Right atrium auricular region (tissue), 2 donors: ENCODE results near the gene ELMOD1. TPM values are rescaled to one million over a fixed set of nuclear protein-coding genes. Genes with fewer than 3 reads are reported as not detected.

ENCODE experiments used
- DNase-seq: peaks from one replicate; pipeline ENCODE4 v3.0.0-alpha.2; 2019; ENCODE audit warnings: low spot score
- H3K27ac ChIP-seq, 2 donors: fragments of 200-600 bp; sonication (generic); 1 replicate in 1 of 2; 2 replicates in 1 of 2; pipeline ENCODE4 v1.5.1; 2016 to 2019
- H3K27me3 ChIP-seq, 2 donors: fragments of 200-600 bp; sonication (generic); one replicate each; pipeline versions ENCODE4 v1.5.1 to v1.6.0; 2017 to 2019
- H3K36me3 ChIP-seq: fragments of 200-600 bp; sonication (generic); one replicate; pipeline ENCODE4 v1.5.1; 2016
- H3K4me1 ChIP-seq, 2 donors: fragments of 200-600 bp; sonication (generic); one replicate each; pipeline versions ENCODE4 v1.5.1 to v1.6.0; 2017 to 2019
- H3K4me3 ChIP-seq, 2 donors: fragments of 200-600 bp; sonication (generic); 1 replicate in 1 of 2; 2 replicates in 1 of 2; pipeline ENCODE4 v1.5.1; 2017 to 2019; ENCODE audit warnings: mild to moderate bottlenecking in 1 of 2, moderate library complexity in 1 of 2
- H3K9me3 ChIP-seq, 2 donors: fragments of 200-600 bp; sonication (generic); one replicate each; pipeline ENCODE4 v1.5.1; 2019
- total RNA-seq, 2 donors: library from RNA; depleted of rRNA; stranded (reverse); fragments of >200 nt; gene quantifications; one replicate each; pipeline ENCODE4 v1.1.0, GENCODE V29; 2016
- TF ChIP-seq, protein P1 (sequence below), 2 donors: fragments of 200-600 bp; sonication (generic); IDR thresholded peaks; one replicate each; pipeline ENCODE4 v1.5.1; 2019; ENCODE audit warnings: antibody characterized with exemption in 2 of 2

ELMOD1 gene
- total RNA-seq, 2 donors from 2014 or later: 4.2 to 10.4 TPM

GRCh38 chr11:107669191-107669740 lies 78.3 kb downstream of the ELMOD1 start:
- TF ChIP-seq, protein P1, sequence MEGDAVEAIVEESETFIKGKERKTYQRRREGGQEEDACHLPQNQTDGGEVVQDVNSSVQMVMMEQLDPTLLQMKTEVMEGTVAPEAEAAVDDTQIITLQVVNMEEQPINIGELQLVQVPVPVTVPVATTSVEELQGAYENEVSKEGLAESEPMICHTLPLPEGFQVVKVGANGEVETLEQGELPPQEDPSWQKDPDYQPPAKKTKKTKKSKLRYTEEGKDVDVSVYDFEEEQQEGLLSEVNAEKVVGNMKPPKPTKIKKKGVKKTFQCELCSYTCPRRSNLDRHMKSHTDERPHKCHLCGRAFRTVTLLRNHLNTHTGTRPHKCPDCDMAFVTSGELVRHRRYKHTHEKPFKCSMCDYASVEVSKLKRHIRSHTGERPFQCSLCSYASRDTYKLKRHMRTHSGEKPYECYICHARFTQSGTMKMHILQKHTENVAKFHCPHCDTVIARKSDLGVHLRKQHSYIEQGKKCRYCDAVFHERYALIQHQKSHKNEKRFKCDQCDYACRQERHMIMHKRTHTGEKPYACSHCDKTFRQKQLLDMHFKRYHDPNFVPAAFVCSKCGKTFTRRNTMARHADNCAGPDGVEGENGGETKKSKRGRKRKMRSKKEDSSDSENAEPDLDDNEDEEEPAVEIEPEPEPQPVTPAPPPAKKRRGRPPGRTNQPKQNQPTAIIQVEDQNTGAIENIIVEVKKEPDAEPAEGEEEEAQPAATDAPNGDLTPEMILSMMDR (IDR thresholded peaks at IDR 0.05): no peak
- no peaks in the 10 kb centered on the region for H3K9me3 ChIP-seq
- DNase-seq: no peak
- no peaks in the 10 kb centered on the region for H3K27me3 ChIP-seq
- no peak overlapping the region for H3K27ac ChIP-seq
- H3K4me3 ChIP-seq: no peak overlapping the region
- H3K4me1 ChIP-seq: no peaks in the 10 kb centered on the region
- H3K36me3 ChIP-seq: no peaks in the 10 kb centered on the region

- TF ChIP-seq, protein P1 (IDR thresholded peaks at IDR 0.05): no peak
Measured at GRCh38 chr11:107669893-107670601, 79.1 kb downstream of the ELMOD1 start.

GRCh38 chr11:107675902-107676301 lies 85.0 kb downstream of the ELMOD1 start:
- TF ChIP-seq, protein P1 (IDR thresholded peaks at IDR 0.05): no peak
- H3K27ac ChIP-seq: no peak overlapping the region
- no peaks in the 10 kb centered on the region for H3K9me3 ChIP-seq
- DNase-seq: no peak
- H3K27me3 ChIP-seq: no peaks in the 10 kb centered on the region
- H3K4me1 ChIP-seq: no peaks in the 10 kb centered on the region
- no peaks in the 10 kb centered on the region for H3K36me3 ChIP-seq
- no peak overlapping the region for H3K4me3 ChIP-seq

More at GRCh38 chr11:107669893-107670601, 79.1 kb downstream of the ELMOD1 start:
- no peak for DNase-seq
- Histone ChIP-seq H3K4me1 (no peaks in the 10 kb centered on the region), H3K36me3 (no peaks in the 10 kb centered on the region), H3K4me3 (no peak overlapping the region), H3K27me3 (no peaks in the 10 kb centered on the region), H3K27ac (no peak overlapping the region), H3K9me3 (no peaks in the 10 kb centered on the region)

GRCh38 chr11:107676336-107677057 lies 85.5 kb downstream of the ELMOD1 start:
- no peak for DNase-seq
- Histone ChIP-seq H3K27me3 (no peaks in the 10 kb centered on the region), H3K4me3 (no peak overlapping the region), H3K36me3 (no peaks in the 10 kb centered on the region), H3K4me1 (no peaks in the 10 kb centered on the region), H3K9me3 (no peaks in the 10 kb centered on the region), H3K27ac (no peak overlapping the region)
- TF ChIP-seq, protein P1 (IDR thresholded peaks at IDR 0.05): no peak

DNA sequence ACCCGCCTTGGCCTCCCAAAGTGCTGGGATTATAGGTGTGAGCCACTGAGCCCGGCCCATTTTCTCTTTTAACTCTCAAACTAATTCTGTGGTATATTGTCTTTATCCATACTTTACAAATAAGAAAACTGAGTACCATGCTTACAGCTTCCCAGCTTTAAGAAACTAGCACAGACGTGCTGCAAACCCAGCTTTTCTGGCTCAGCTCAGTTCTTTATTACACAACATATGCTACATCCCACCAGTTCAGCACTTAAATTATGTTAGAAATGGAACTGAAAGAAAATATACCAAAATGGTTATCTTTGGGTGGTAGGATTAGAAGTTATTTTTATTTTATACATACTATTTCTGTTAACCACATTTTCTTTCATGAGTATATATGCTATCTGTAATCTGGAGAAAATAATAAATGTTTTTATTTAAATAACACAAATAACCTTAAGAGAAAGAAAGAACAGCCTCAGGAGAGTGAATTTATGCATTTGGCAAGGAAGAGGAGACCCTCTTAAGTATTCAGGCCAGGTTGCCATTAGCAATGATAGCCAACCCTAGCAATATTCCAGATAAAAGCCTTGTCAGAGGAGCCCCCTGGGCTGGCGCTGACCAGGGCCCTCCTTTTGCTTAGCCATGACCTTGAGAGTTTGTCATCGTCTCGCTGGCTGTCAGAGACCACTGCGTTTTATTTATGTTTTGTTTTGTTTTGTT lies 87.1 kb downstream of the ELMOD1 start:
- Histone ChIP-seq H3K36me3 (no peaks in the 10 kb centered on the region), H3K9me3 (no peaks in the 10 kb centered on the region), H3K27me3 (no peaks in the 10 kb centered on the region), H3K4me3 (no peak overlapping the region), H3K4me1 (no peaks in the 10 kb centered on the region), H3K27ac (no peak overlapping the region)
- TF ChIP-seq, protein P1 (IDR thresholded peaks at IDR 0.05): no peak
- no peak for DNase-seq
